ENCODE data around the gene SPATA46.
"Not testable (repeated sequence)": the region's sequence is repeated elsewhere in the genome, so short reads cannot be mapped to it uniquely, and the experiment has no call there.

The SPATA46 gene

GRCh38 chr1:162420120-162420519 is 43.5 kb upstream of the SPATA46 start:
- no peak overlapping the region for H3K4me2 ChIP-seq (ENCODE audit: low read length)
- H3K4me1 ChIP-seq (ENCODE audit: control insufficient read depth, low read length) = peaks cover 7% of the 10 kb centered on the region

GRCh38 chr1:162419450-162419931 is 42.8 kb upstream of the SPATA46 start:
- H3F3A ChIP-seq (ENCODE audit: control insufficient read depth, insufficient read depth); H3K36me3 ChIP-seq (ENCODE audit: control insufficient read depth, low read length); H3K79me2 ChIP-seq (ENCODE audit: control insufficient read depth, low read length); H3K4me2 ChIP-seq (ENCODE audit: low read length); H3K9me2 ChIP-seq (replicated peaks; ENCODE audit: control insufficient read depth, low read length); H3K9me3 ChIP-seq (ENCODE audit: control insufficient read depth, insufficient read depth, low read length); H3K27ac ChIP-seq (ENCODE audit: low read depth, low read length); H3K4me3 ChIP-seq (ENCODE audit: low read length); H3K27me3 ChIP-seq (ENCODE audit: control insufficient read depth, low read length); H3K4me1 ChIP-seq (ENCODE audit: control insufficient read depth, low read length); H4K20me1 ChIP-seq (ENCODE audit: control insufficient read depth, insufficient read depth, low read depth, low read length): not testable (repeated sequence)

More at GRCh38 chr1:162420120-162420519, 43.5 kb upstream of the SPATA46 start:
- H3K9me2 ChIP-seq (replicated peaks; ENCODE audit: control insufficient read depth, low read length) = no peaks in the 10 kb centered on the region
- H3K9me3 ChIP-seq (ENCODE audit: control insufficient read depth, insufficient read depth, low read length) = no peaks in the 10 kb centered on the region; the same call in 1 of the 2 replicates
- H4K20me1 ChIP-seq (ENCODE audit: control insufficient read depth, insufficient read depth, low read depth, low read length) = no peaks in the 10 kb centered on the region
- TF ChIP-seq CTCF (IDR thresholded peaks at IDR 0.05; ENCODE audit: low read depth, low read length, poor library complexity, severe bottlenecking) = no peak
- no peak for TF ChIP-seq EZH2phosphoT487 (IDR thresholded peaks at IDR 0.05; ENCODE audit: borderline replicate concordance, low read length)
- H3K79me2 ChIP-seq (ENCODE audit: control insufficient read depth, low read length) = no peaks in the 10 kb centered on the region
- no peak overlapping the region for H3K27ac ChIP-seq (ENCODE audit: low read depth, low read length)
- H3K27me3 ChIP-seq (ENCODE audit: control insufficient read depth, low read length) = no peaks in the 10 kb centered on the region
- H3K36me3 ChIP-seq (ENCODE audit: control insufficient read depth, low read length) = no peaks in the 10 kb centered on the region
- H3F3A ChIP-seq (ENCODE audit: control insufficient read depth, insufficient read depth) = no peaks in the 10 kb centered on the region
- H3K4me3 ChIP-seq (ENCODE audit: low read length) = no peak overlapping the region

GRCh38 chr1:162418584-162418983 is 41.9 kb upstream of the SPATA46 start:
- H4K20me1 ChIP-seq (ENCODE audit: control insufficient read depth, insufficient read depth, low read depth, low read length); H3K4me1 ChIP-seq (ENCODE audit: control insufficient read depth, low read length); H3K4me2 ChIP-seq (ENCODE audit: low read length); H3K4me3 ChIP-seq (ENCODE audit: low read length); H3K79me2 ChIP-seq (ENCODE audit: control insufficient read depth, low read length); H3K36me3 ChIP-seq (ENCODE audit: control insufficient read depth, low read length); H3F3A ChIP-seq (ENCODE audit: control insufficient read depth, insufficient read depth); H3K27ac ChIP-seq (ENCODE audit: low read depth, low read length); H3K9me3 ChIP-seq (ENCODE audit: control insufficient read depth, insufficient read depth, low read length); H3K27me3 ChIP-seq (ENCODE audit: control insufficient read depth, low read length); H3K9me2 ChIP-seq (replicated peaks; ENCODE audit: control insufficient read depth, low read length): not testable (repeated sequence)

- Histone ChIP-seq H3K9me3 (ENCODE audit: control insufficient read depth, insufficient read depth, low read length) (no peaks in the 10 kb centered on the region), H3K4me2 (ENCODE audit: low read length) (no peak overlapping the region), H3F3A (ENCODE audit: control insufficient read depth, insufficient read depth) (no peaks in the 10 kb centered on the region), H3K36me3 (ENCODE audit: control insufficient read depth, low read length) (no peaks in the 10 kb centered on the region), H3K27me3 (ENCODE audit: control insufficient read depth, low read length) (no peaks in the 10 kb centered on the region), H3K9me2 (replicated peaks; ENCODE audit: control insufficient read depth, low read length) (no peaks in the 10 kb centered on the region), H3K79me2 (ENCODE audit: control insufficient read depth, low read length) (no peaks in the 10 kb centered on the region), H3K27ac (ENCODE audit: low read depth, low read length) (no peak overlapping the region), H4K20me1 (ENCODE audit: control insufficient read depth, insufficient read depth, low read depth, low read length) (no peaks in the 10 kb centered on the region), H3K4me3 (ENCODE audit: low read length) (no peak overlapping the region), H3K4me1 (ENCODE audit: control insufficient read depth, low read length) (no peaks in the 10 kb centered on the region)
- TF ChIP-seq CTCF (IDR thresholded peaks at IDR 0.05; ENCODE audit: low read depth, low read length, poor library complexity, severe bottlenecking) (no peak), EZH2phosphoT487 (IDR thresholded peaks at IDR 0.05; ENCODE audit: borderline replicate concordance, low read length) (no peak)
Measured at GRCh38 chr1:162417650-162418049, 41.0 kb upstream of the SPATA46 start.
